ENCODE data around the gene ADH1C. TPM values are rescaled to one million over a fixed set of nuclear protein-coding genes. Genes with fewer than 3 reads are reported as not detected.

Gene ADH1C
- total and polyA plus RNA-seq, 2 experiments from 2014 or later: 4.4 to 13.7 TPM

GRCh38 chr4:99293357-99293756, 59.2 kb downstream of the ADH1C start:
- H2AFZ ChIP-seq: no peak overlapping the region
- H4K20me1 ChIP-seq (ENCODE audit: insufficient read depth, poor library complexity, severe bottlenecking): no peaks in the 10 kb centered on the region
- H3K79me2 ChIP-seq: no peaks in the 10 kb centered on the region
- no peaks in the 10 kb centered on the region for H3K9me2 ChIP-seq (replicated peaks; ENCODE audit: insufficient read depth)
- TF ChIP-seq EZH2phosphoT487 (IDR thresholded peaks at IDR 0.05; ENCODE audit: low read depth, severe bottlenecking, unreplicated experiment) (no peak), EZH2 (IDR thresholded peaks at IDR 0.05; ENCODE audit: borderline replicate concordance) (no peak)
- TF ChIP-seq, protein P1, sequence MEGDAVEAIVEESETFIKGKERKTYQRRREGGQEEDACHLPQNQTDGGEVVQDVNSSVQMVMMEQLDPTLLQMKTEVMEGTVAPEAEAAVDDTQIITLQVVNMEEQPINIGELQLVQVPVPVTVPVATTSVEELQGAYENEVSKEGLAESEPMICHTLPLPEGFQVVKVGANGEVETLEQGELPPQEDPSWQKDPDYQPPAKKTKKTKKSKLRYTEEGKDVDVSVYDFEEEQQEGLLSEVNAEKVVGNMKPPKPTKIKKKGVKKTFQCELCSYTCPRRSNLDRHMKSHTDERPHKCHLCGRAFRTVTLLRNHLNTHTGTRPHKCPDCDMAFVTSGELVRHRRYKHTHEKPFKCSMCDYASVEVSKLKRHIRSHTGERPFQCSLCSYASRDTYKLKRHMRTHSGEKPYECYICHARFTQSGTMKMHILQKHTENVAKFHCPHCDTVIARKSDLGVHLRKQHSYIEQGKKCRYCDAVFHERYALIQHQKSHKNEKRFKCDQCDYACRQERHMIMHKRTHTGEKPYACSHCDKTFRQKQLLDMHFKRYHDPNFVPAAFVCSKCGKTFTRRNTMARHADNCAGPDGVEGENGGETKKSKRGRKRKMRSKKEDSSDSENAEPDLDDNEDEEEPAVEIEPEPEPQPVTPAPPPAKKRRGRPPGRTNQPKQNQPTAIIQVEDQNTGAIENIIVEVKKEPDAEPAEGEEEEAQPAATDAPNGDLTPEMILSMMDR (IDR thresholded peaks at IDR 0.05; ENCODE audit: poor library complexity): no peak
- no peaks in the 10 kb centered on the region for H3K4me1 ChIP-seq (ENCODE audit: insufficient read depth)
- WGBS (ENCODE audit: low lambda C conversion rate, missing lambda C conversion rate): 71% methylated on average over 5 of the region's 5 CpGs
- no peaks in the 10 kb centered on the region for H3K9me3 ChIP-seq (ENCODE audit: low read depth)
- no peak overlapping the region for H3K27ac ChIP-seq
- no peaks in the 10 kb centered on the region for H3K27me3 ChIP-seq
- H3K4me3 ChIP-seq: no peak overlapping the region
- no peak overlapping the region for H3K4me2 ChIP-seq
- no peaks in the 10 kb centered on the region for H3K36me3 ChIP-seq (replicated peaks; ENCODE audit: insufficient read depth, low read depth)
- DNase-seq (ENCODE audit: low spot score): no peak

- H3K36me3 ChIP-seq (replicated peaks; ENCODE audit: insufficient read depth, low read depth): no peaks in the 10 kb centered on the region
- H4K20me1 ChIP-seq (ENCODE audit: insufficient read depth, poor library complexity, severe bottlenecking): no peaks in the 10 kb centered on the region
- no peaks in the 10 kb centered on the region for H3K27me3 ChIP-seq
- no peak within 1 kb of the TSS for H3K4me2 ChIP-seq
- H3K4me3 ChIP-seq: no peak within 1 kb of the TSS
- H3K9me2 ChIP-seq (replicated peaks; ENCODE audit: insufficient read depth): no peaks in the 10 kb centered on the region
- no peak within 1 kb of the TSS for H3K27ac ChIP-seq
- no peaks in the 10 kb centered on the region for H3K79me2 ChIP-seq
- no peak for DNase-seq (ENCODE audit: low spot score)
- no peaks in the 10 kb centered on the region for H3K9me3 ChIP-seq (ENCODE audit: low read depth)
- TF ChIP-seq EZH2 (IDR thresholded peaks at IDR 0.05; ENCODE audit: borderline replicate concordance): no peak
- no peak for TF ChIP-seq EZH2phosphoT487 (IDR thresholded peaks at IDR 0.05; ENCODE audit: low read depth, severe bottlenecking, unreplicated experiment)
- TF ChIP-seq, protein P1 (IDR thresholded peaks at IDR 0.05; ENCODE audit: poor library complexity): no peak
- 60% methylated on average over 3 of the region's 3 CpGs for whole genome bisulfite sequencing (ENCODE audit: low lambda C conversion rate, missing lambda C conversion rate)
- H2AFZ ChIP-seq: no peak within 1 kb of the TSS
- no peaks in the 10 kb centered on the region for H3K4me1 ChIP-seq (ENCODE audit: insufficient read depth)
Measured at GRCh38 chr4:99290848-99291786, 61.4 kb downstream of the ADH1C start, which contains the start of gene ADH1A. TSS of gene ADH1A (minus strand) at chr4:99290985. CDS start at chr4:99290914, 71 bp downstream.

Other genes starting within 250 kb of the ADH1C start
- 23.5 and 24.0 TPM in 2 replicates for gene ADH4, start 208.4 kb downstream of the ADH1C start, total RNA-seq
- gene ADH4, start 208.4 kb downstream of the ADH1C start, polyA plus RNA-seq: 9.2 and 11.0 TPM in 2 replicates
- gene ADH6, start 133.5 kb downstream of the ADH1C start, total RNA-seq: 23.1 and 23.6 TPM in 2 replicates
- 11.9 and 16.0 TPM in 2 replicates for gene ADH6, start 133.5 kb downstream of the ADH1C start, polyA plus RNA-seq
- 37.6 and 39.0 TPM in 2 replicates for gene ADH1A, start 61.8 kb downstream of the ADH1C start, total RNA-seq
- gene ADH1A, start 61.8 kb downstream of the ADH1C start, polyA plus RNA-seq: 17.3 and 26.6 TPM in 2 replicates
- 8.0 and 8.2 TPM in 2 replicates for gene ADH1B, start 31.3 kb downstream of the ADH1C start, total RNA-seq
- gene ADH1B, start 31.3 kb downstream of the ADH1C start, polyA plus RNA-seq: 1.5 and 4.4 TPM in 2 replicates
- gene ADH7, start 82.6 kb upstream of the ADH1C start, total RNA-seq: not detected in 2 replicates
- gene ADH7, start 82.6 kb upstream of the ADH1C start, polyA plus RNA-seq: not detected in 2 replicates
- gene C4orf17, start 158.3 kb upstream of the ADH1C start, total RNA-seq: not detected in 2 replicates
- gene C4orf17, start 158.3 kb upstream of the ADH1C start, polyA plus RNA-seq: not detected in 2 replicates
- 16.9 and 17.9 TPM in 2 replicates for gene TRMT10A, start 211.3 kb upstream of the ADH1C start, total RNA-seq
- gene TRMT10A, start 211.3 kb upstream of the ADH1C start, polyA plus RNA-seq: 5.4 and 6.2 TPM in 2 replicates
- gene MTTP, start 222.1 kb upstream of the ADH1C start, total RNA-seq: 81.2 and 92.2 TPM in 2 replicates
- gene MTTP, start 222.1 kb upstream of the ADH1C start, polyA plus RNA-seq: 23.7 and 40.1 TPM in 2 replicates